WTC11 (cell line): ENCODE data around the gene ADAMTS19. TPM values are rescaled to one million over a fixed set of nuclear protein-coding genes. Genes with fewer than 3 reads are reported as not detected.

Experiments used
- ATAC-seq: fragments of 200-7000 bp; cut with Tn5 transposase; 2 replicates; pipeline ENCODE4 v1.10.0; 2021; ENCODE audit warnings: mild to moderate bottlenecking, moderate library complexity
- CTCF ChIA-PET: fragments of 300-600 bp; sonication (Branson Sonifier 250); formaldehyde crosslinking; loops from one replicate; lab custom pipeline; 2021; ENCODE audit warnings: antibody characterized with exemption; lab: Charles Lee
- POLR2A ChIA-PET: fragments of 350-600 bp; sonication (Branson Sonifier 250); formaldehyde crosslinking; loops from one replicate; lab custom pipeline; 2021; ENCODE audit warnings: antibody characterized with exemption; lab: Charles Lee
- DNase-seq: peaks from one replicate; pipeline ENCODE4 v3.0.0; 2021; ENCODE audit warnings: low spot score
- H3K27ac Mint-ChIP-seq: 2 replicates; pipeline ENCODE4 v1.8.0; 2021; ENCODE audit warnings: mixed read lengths
- H3K27me3 Mint-ChIP-seq: 2 replicates; pipeline ENCODE4 v1.8.0; 2021; ENCODE audit warnings: low read depth, mild to moderate bottlenecking, moderate library complexity, mixed read lengths
- H3K36me3 Mint-ChIP-seq: 2 replicates; pipeline ENCODE4 v1.8.0; 2021; ENCODE audit warnings: mixed read lengths
- H3K4me1 Mint-ChIP-seq: 2 replicates; pipeline ENCODE4 v1.8.0; 2022; ENCODE audit warnings: mixed read lengths
- H3K4me3 Mint-ChIP-seq: 2 replicates; pipeline ENCODE4 v1.8.0; 2021; ENCODE audit warnings: mild to moderate bottlenecking, moderate library complexity, mixed read lengths
- H3K9me3 Mint-ChIP-seq: 2 replicates; pipeline ENCODE4 v1.8.0; 2021; ENCODE audit warnings: mixed read lengths
- CTCF ChIP-seq: fragments of 200-600 bp; IDR thresholded peaks from 2 replicates; pipeline ENCODE4 v1.8.0; 2022; ENCODE audit warnings: antibody characterized with exemption
- ETV6 ChIP-seq: sonication (generic); formaldehyde crosslinking; IDR thresholded peaks from 2 replicates; pipeline ENCODE4 v1.8.1; 2022; ENCODE audit warnings: mild to moderate bottlenecking, missing genetic modification reagents
- FOXP1 ChIP-seq: sonication (generic); formaldehyde crosslinking; IDR thresholded peaks from 2 replicates; pipeline ENCODE4 v1.8.0; 2022; ENCODE audit warnings: missing genetic modification reagents, mild to moderate bottlenecking, moderate library complexity, borderline replicate concordance
- GABPB1 ChIP-seq: sonication (generic); formaldehyde crosslinking; IDR thresholded peaks from 2 replicates; pipeline ENCODE4 v1.8.1; 2023; ENCODE audit warnings: mild to moderate bottlenecking, missing genetic modification reagents
- GTF2I ChIP-seq: fragments of 250-450 bp; sonication (Bioruptor Pico); conservative IDR thresholded peaks from 2 replicates; pipeline ENCODE4 v1.4.0; 2021; ENCODE audit warnings: mild to moderate bottlenecking
- JUN ChIP-seq: sonication (generic); formaldehyde crosslinking; IDR thresholded peaks from 2 replicates; pipeline ENCODE4 v1.8.0; 2023; ENCODE audit warnings: mild to moderate bottlenecking, missing genetic modification reagents
- MYBL2 ChIP-seq: sonication (generic); formaldehyde crosslinking; IDR thresholded peaks from 2 replicates; pipeline ENCODE4 v1.8.1; 2023; ENCODE audit warnings: mild to moderate bottlenecking, moderate library complexity, missing genetic modification reagents
- PRRX2 ChIP-seq: fragments of 250-450 bp; sonication (Bioruptor Pico); IDR thresholded peaks from 2 replicates; pipeline ENCODE4 v1.8.0; 2021; ENCODE audit warnings: mild to moderate bottlenecking
- RELA ChIP-seq: sonication (generic); formaldehyde crosslinking; IDR thresholded peaks from 2 replicates; pipeline ENCODE4 v1.8.1; 2022; ENCODE audit warnings: missing genetic modification reagents, mild to moderate bottlenecking, borderline replicate concordance
- ZNF121 ChIP-seq: sonication (generic); formaldehyde crosslinking; IDR thresholded peaks from 2 replicates; pipeline ENCODE4 v1.8.0; 2023; ENCODE audit warnings: missing genetic modification reagents
- ZNF263 ChIP-seq: sonication (generic); formaldehyde crosslinking; IDR thresholded peaks from 2 replicates; pipeline ENCODE4 v1.8.1; 2022; ENCODE audit warnings: low read depth, mild to moderate bottlenecking, moderate library complexity, missing genetic modification reagents
- ZNF281 ChIP-seq: sonication (generic); formaldehyde crosslinking; IDR thresholded peaks from 2 replicates; pipeline ENCODE4 v1.8.0; 2023; ENCODE audit warnings: mild to moderate bottlenecking, missing genetic modification reagents
- total RNA-seq: library from RNA; stranded (reverse); gene quantifications from 3 replicates; pipeline ENCODE4 v1.2.3, GENCODE V29; 2021
- TF ChIP-seq, protein P1 (sequence below): sonication (generic); formaldehyde crosslinking; IDR thresholded peaks from 2 replicates; pipeline ENCODE4 v1.8.1; 2022; ENCODE audit warnings: mild to moderate bottlenecking, missing genetic modification reagents, moderate library complexity, borderline replicate concordance
- TF ChIP-seq, protein P2 (sequence below): fragments of 250-450 bp; sonication (Bioruptor Pico); IDR thresholded peaks from 2 replicates; pipeline ENCODE4 v1.8.0; 2021; ENCODE audit warnings: mild to moderate bottlenecking
- TF ChIP-seq, protein P3 (sequence below): sonication (generic); formaldehyde crosslinking; IDR thresholded peaks from 2 replicates; pipeline ENCODE4 v1.8.0; 2022; ENCODE audit warnings: missing genetic modification reagents
- TF ChIP-seq, protein P4 (sequence below): sonication (generic); formaldehyde crosslinking; IDR thresholded peaks from 2 replicates; pipeline ENCODE4 v1.8.1; 2022; ENCODE audit warnings: low read depth, mild to moderate bottlenecking, moderate library complexity, missing genetic modification reagents, borderline replicate concordance

The ADAMTS19 gene
- total RNA-seq, 1 experiment from 2014 or later = 28.0 TPM

DNA sequence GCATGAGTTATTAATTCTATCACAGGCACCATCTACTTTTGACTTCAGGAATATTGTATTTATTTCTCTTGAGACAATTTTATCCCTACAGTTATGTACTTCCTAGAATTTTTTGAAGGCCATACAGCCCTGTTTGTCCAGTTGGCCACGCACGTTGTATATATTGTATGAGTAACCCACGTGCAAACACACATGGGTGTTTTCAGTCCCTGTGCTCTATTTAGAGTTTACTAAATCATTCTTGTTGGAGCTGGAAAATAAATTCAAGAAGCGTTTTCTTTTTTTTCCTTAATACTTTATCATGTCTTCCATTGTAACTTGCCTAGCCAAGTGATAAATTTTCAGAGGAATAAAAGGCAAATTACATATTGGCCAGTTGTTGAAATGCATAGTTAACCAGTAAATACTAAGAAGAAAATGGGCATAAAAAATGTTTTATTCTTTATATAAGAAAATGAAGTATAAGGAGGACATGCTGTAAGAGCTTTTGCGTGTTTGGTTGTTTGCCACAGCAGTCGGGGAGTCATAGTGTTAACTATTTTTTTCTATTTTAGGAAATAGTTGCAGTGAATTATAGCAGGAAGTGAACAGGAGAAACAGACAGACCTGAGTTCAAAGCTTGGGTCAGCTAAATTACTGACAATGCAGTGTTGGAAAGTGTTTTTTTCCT lies 201.4 kb downstream of the ADAMTS19 start (continued):
- TF ChIP-seq FOXP1 = no peak

- H3K9me3 Mint-ChIP-seq = peaks cover 19% of the 10 kb centered on the region
- CTCF ChIA-PET = interaction anchor here (0.8 to 1.2 kb wide), 3 partner anchors 11 to 89 kb away, joined by 3 to 5 read pairs (median 4); no protein-coding TSS in a partner anchor
- ATAC-seq (no peak), DNase-seq (peak; percentile 51)
- H3K27ac Mint-ChIP-seq = no peak overlapping the region
- H3K4me3 Mint-ChIP-seq = no peak overlapping the region
- TF ChIP-seq CTCF (peak; percentile 77), PRRX2 (CRISPR knock-in tag) (no peak), RELA (CRISPR knock-in tag) (no peak)
- POLR2A ChIA-PET = no interaction called here
- no peaks in the 10 kb centered on the region for H3K27me3 Mint-ChIP-seq
- peaks cover 5% of the 10 kb centered on the region for H3K4me1 Mint-ChIP-seq
- H3K36me3 Mint-ChIP-seq = peaks cover 30% of the 10 kb centered on the region
Observed at GRCh38 chr5:129664336-129664937, 204.3 kb downstream of the ADAMTS19 start.

DNA sequence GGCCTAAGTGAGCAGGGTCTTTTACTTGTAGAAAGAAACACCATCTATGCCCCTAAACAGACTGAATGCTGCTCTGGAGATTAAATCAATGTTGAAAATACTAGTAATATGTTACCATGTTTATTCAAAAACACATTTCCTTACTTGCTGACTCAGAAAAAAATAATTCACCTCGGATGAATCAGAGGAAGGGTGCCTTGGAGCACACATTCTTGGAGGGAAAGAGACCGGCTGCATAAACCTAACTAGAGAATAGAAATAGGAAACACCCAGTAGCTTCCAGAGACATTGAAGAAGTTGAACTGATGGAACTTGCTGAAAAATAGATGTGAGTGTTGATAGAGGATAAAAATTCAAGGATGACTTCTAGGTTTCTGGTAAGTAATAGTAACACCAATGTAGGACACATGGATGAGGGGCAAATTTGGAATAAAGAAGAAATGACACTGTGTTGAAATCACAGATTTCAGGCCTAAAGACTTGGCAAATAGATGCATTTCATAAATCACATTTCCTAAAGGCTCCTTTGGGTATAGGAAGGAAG lies 210.9 kb downstream of the ADAMTS19 start:
- Mint-ChIP-seq H3K9me3 (peaks cover 19% of the 10 kb centered on the region), H3K4me1 (peaks cover 12% of the 10 kb centered on the region), H3K4me3 (no peak overlapping the region), H3K27ac (no peak overlapping the region), H3K36me3 (peaks cover 34% of the 10 kb centered on the region), H3K27me3 (no peaks in the 10 kb centered on the region)
- POLR2A ChIA-PET = no interaction called here
- CTCF ChIA-PET = no interaction called here
- ATAC-seq = no peak
- no peak for DNase-seq
- no peak for TF ChIP-seq ZNF281 (CRISPR knock-in tag)
- TF ChIP-seq ZNF263 (CRISPR knock-in tag) = no peak
- no peak for TF ChIP-seq GABPB1 (CRISPR knock-in tag)
- no peak for TF ChIP-seq MYBL2 (CRISPR knock-in tag)
- TF ChIP-seq, protein P1, sequence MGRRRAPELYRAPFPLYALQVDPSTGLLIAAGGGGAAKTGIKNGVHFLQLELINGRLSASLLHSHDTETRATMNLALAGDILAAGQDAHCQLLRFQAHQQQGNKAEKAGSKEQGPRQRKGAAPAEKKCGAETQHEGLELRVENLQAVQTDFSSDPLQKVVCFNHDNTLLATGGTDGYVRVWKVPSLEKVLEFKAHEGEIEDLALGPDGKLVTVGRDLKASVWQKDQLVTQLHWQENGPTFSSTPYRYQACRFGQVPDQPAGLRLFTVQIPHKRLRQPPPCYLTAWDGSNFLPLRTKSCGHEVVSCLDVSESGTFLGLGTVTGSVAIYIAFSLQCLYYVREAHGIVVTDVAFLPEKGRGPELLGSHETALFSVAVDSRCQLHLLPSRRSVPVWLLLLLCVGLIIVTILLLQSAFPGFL (CRISPR knock-in tag) = no peak

DNA sequence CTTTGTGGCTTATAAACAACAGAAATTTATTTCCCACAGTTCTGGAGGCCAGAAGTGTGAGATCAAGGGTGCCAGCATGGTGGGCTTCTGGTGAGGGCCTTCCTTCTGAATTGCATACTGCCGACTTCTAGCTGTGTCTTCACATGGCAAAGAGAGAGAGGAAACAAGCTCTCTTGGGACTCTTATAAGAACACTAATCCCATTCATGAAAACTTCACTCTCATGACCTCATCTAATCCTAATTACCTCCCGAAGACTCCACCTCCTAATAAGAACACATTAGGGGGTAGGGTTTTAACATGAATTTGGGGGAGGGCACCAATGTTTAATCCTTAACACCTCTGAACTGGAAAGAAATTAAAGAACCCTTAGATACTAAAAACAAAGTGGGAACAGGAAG lies 211.9 kb downstream of the ADAMTS19 start:
- H3K9me3 Mint-ChIP-seq = peaks cover 17% of the 10 kb centered on the region
- DNase-seq (no peak), ATAC-seq (no peak)
- ChIA-PET CTCF (no interaction called here), POLR2A (no interaction called here)
- H3K27me3 Mint-ChIP-seq = no peaks in the 10 kb centered on the region
- H3K27ac Mint-ChIP-seq = peak overlapping the region; percentile 67; the same call in 1 of the 2 replicates
- H3K4me3 Mint-ChIP-seq = no peak overlapping the region
- H3K36me3 Mint-ChIP-seq = peaks cover 28% of the 10 kb centered on the region
- H3K4me1 Mint-ChIP-seq = peaks cover 12% of the 10 kb centered on the region
- TF ChIP-seq PRRX2 (CRISPR knock-in tag) = no peak
- no peak for TF ChIP-seq GTF2I (CRISPR knock-in tag)
- TF ChIP-seq JUN (CRISPR knock-in tag) = no peak
- TF ChIP-seq MYBL2 (CRISPR knock-in tag) = no peak
- TF ChIP-seq, protein P2, sequence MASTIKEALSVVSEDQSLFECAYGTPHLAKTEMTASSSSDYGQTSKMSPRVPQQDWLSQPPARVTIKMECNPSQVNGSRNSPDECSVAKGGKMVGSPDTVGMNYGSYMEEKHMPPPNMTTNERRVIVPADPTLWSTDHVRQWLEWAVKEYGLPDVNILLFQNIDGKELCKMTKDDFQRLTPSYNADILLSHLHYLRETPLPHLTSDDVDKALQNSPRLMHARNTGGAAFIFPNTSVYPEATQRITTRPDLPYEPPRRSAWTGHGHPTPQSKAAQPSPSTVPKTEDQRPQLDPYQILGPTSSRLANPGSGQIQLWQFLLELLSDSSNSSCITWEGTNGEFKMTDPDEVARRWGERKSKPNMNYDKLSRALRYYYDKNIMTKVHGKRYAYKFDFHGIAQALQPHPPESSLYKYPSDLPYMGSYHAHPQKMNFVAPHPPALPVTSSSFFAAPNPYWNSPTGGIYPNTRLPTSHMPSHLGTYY (CRISPR knock-in tag) = no peak
- no peak for TF ChIP-seq ZNF121 (CRISPR knock-in tag)
- TF ChIP-seq, protein P3, sequence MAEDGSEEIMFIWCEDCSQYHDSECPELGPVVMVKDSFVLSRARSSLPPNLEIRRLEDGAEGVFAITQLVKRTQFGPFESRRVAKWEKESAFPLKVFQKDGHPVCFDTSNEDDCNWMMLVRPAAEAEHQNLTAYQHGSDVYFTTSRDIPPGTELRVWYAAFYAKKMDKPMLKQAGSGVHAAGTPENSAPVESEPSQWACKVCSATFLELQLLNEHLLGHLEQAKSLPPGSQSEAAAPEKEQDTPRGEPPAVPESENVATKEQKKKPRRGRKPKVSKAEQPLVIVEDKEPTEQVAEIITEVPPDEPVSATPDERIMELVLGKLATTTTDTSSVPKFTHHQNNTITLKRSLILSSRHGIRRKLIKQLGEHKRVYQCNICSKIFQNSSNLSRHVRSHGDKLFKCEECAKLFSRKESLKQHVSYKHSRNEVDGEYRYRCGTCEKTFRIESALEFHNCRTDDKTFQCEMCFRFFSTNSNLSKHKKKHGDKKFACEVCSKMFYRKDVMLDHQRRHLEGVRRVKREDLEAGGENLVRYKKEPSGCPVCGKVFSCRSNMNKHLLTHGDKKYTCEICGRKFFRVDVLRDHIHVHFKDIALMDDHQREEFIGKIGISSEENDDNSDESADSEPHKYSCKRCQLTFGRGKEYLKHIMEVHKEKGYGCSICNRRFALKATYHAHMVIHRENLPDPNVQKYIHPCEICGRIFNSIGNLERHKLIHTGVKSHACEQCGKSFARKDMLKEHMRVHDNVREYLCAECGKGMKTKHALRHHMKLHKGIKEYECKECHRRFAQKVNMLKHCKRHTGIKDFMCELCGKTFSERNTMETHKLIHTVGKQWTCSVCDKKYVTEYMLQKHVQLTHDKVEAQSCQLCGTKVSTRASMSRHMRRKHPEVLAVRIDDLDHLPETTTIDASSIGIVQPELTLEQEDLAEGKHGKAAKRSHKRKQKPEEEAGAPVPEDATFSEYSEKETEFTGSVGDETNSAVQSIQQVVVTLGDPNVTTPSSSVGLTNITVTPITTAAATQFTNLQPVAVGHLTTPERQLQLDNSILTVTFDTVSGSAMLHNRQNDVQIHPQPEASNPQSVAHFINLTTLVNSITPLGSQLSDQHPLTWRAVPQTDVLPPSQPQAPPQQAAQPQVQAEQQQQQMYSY = no peak
- TF ChIP-seq ETV6 (CRISPR knock-in tag) = no peak
- TF ChIP-seq, protein P4, sequence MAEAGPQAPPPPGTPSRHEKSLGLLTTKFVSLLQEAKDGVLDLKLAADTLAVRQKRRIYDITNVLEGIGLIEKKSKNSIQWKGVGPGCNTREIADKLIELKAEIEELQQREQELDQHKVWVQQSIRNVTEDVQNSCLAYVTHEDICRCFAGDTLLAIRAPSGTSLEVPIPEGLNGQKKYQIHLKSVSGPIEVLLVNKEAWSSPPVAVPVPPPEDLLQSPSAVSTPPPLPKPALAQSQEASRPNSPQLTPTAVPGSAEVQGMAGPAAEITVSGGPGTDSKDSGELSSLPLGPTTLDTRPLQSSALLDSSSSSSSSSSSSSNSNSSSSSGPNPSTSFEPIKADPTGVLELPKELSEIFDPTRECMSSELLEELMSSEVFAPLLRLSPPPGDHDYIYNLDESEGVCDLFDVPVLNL = no peak
